NCI-H1694 (cell line): ENCODE data around the gene GALNS.
"Not testable (repeated sequence)": the region's sequence is repeated elsewhere in the genome, so short reads cannot be mapped to it uniquely, and the experiment has no call there.

Experiments
- DNase-seq: peaks from one replicate; lab custom pipeline; 2025; lab: John Stamatoyannopoulos, UW

Gene GALNS

DNA sequence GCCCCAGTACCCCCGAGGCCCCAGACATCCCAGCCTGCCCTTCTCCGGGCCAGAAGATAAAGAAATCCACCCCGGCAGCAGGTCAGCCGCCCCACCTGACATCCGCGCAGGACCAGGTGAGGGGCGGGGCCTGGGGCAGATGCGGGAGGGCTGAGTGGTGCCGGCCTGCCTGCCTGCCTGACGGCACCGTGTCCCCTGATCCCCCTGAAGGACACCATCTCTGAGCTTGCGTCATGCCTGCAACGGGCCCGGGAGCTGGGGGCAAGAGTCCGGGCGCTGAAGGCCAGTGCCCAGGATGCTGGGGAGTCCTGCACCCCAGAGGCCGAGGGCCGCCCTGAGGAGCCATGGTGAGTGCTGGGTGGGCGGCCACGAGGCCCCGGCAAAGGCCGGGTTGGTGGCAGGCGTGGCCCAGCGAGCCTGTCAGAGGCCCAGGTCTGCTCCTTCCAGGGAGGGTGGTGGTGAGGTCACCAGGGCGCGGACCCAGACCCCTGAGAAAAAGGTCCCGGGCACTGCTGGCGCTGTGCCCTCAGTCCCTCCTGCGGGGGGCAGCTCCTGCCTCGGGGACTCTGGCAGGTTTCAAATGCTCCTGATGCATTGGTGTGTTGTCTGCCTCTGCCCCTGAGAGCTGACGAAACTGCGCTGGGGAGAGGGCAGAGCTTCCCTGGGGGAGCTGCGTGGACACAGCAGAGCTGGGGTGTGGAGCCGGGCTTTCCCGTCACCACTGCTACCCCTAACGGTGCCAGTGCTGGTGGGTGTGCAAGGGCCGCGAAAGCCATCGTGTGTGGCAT, 52.0 kb downstream of the GALNS start:
- DNase-seq, result no peak

DNA sequence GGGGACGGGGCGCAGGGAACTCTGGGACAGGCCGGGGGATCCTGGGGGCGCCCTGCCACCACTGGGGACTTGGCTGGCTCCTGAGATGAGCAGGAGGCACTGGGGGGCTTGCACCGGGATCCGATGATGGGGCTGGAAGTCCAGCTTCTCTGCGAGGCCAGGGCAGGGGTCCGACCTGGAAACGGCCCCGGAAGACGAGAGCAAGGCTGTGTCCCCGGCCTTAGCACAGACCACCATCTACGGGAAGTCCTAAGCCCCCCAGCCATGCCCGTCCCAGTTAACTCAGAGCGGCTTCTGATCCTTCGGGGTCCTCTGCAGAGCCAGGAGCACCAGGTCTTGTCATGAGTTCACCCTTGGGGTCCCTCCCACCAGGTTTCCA, 52.6 kb downstream of the GALNS start:
- no peak for DNase-seq

DNA sequence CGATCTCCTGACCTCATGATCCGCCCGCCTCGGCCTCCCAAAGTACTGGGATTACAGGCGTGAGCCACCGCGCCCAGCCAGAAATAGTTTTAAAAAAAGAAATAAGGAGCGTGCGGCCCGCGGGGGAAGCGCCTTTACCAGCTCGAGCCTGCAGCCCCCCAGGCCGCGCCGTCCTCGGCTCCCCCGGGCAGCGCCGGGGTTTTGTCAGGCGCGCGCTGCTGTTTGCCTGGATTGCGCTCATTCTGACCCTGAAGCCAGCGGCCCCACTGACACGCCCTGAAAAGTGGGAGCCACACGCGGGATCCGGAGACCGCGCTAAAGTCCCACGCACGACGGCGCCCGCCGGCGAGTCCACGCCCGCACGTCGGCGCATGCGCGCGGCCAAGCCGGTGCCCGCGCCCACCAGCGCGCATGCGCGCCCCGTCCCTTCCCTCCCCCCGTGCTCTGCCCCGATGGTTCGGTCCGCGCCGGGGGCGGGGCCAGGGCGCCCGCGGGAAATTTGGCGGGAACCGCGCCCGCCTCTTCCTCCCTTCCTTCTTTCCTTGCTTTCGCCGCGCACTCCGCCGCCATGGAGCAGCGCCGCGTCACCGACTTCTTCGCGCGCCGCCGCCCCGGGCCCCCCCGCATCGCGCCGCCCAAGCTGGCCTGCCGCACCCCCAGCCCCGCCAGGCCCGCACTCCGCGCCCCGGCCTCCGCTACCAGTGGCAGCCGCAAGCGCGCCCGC, 53.3 kb downstream of the GALNS start, which contains the start of gene CDT1:
TSS of gene CDT1 (plus strand) at position 526 of the 724 bp plus-strand sequence. CDS start at position 569, 43 bp downstream.
- peak; percentile 50 for DNase-seq

DNA sequence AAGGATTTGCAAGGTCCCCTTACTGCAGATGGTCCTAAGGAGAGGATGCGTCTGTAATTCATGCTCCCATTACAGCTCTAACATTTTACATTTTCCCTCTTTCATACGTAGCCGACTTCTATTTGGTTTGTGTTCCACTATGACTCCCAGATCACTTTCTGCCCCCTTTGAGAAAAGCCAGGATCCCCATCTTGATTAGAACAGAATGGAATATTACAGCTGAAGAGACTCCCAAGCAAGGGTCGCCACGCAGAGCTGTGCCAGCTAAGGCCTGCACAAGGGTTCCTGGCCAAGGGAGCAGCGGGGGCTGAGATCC, 56.5 kb downstream of the GALNS start:
- DNase-seq, result no peak

DNA sequence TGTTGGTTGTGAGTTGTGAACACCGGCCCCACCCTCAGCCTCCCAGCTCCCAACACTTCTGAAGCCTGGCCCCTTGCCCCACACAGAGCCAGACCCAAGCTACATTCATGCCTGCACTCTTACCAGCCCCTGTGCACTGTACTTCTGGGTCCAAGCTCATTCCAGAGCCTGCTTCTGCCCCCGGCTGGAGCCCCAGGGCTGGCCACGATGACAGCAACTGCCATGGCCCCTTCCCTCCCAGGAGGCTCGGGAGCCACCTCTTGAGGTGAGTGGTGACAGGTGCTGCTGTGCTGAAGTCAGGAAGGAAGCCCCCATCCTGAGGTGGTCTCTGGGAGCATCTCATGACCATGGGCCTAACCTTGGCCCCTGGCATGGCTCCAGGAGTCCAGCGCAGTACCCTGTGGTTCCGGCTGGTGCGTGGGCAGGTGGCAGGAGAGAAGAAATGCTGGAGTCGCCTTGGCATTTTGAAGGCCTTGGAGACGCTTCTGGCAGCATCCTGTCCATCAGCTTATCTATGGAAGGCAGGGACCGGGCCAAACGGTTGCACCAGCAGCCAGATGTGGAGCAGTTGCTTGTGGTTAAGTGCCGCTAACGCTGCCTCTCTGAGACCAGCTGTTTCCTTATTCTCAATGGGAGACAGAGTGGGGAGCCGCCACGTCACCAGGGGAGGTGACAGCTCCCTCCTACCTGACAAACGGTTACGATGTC, 57.0 kb downstream of the GALNS start:
- no peak for DNase-seq

DNA sequence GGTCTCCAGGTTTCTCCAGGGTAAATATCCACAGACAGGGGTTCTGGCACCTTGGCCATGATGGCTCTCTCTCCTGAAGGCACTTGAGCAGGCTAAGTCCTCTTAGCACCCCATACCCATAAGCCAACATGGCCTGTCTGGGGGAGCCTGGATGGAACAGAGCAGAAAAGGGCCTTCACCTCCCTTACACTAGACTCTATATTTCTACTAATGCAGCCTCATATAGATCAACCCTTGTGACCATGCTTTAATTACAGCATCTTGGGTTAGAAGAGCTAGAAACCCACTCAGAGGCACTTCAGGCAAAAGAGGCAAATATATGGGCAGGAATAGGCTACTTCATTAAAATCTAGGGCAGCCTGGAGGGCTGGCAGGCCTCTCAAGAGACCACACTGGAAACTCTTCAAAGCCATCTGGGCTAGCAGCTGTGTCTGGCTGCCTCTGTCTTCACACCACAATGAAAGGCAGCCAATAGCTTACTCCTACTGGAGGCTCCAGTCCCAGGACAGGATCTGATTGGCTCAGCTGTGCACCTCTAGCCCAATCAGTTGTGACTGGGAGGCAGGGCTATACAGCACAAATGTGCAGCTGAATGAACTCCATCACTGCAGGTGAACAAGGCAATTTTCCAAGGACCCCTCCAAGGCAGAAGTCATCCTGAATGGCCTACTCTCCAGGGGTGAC, 57.8 kb downstream of the GALNS start:
- DNase-seq, result peak; percentile 63

DNA sequence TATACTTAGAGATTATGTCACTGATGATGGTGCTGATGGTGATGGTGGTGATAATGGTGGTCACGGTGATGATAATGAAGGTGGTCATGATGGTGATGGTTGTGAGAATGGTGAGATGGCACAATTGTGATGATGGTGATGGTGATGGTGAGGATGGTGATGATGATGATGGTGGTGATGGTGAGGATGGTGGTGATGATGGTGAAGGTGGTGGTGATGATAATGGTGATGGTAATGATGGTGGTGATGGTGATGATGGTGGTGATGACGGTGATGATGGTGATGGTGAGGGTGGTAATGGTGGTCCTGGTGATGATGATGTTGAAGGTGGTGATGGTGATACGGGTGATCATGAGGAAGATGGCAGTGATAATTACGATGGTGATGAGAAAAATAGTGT, 58.7 kb downstream of the GALNS start:
- no peak for DNase-seq

DNA sequence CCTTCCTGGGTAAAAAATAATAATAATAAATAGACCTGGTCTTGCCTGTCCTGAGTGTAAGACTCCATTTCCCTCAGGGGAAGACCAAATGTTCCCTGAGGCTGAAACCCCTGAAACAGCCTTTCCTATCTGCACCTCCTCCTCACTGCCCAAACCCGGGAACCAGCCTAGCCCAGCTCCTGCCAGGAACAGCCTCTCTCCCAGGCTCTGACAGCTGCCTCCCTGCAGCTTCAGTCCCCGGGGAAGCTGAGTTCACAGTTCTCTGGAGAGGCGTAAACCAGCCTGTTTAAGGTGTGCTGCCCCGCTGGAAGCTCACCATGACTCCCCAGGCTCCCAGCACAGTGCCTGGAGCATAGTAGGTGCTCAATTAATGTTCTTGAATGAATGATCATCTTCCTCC, 60.5 kb downstream of the GALNS start:
- DNase-seq, result no peak

DNA sequence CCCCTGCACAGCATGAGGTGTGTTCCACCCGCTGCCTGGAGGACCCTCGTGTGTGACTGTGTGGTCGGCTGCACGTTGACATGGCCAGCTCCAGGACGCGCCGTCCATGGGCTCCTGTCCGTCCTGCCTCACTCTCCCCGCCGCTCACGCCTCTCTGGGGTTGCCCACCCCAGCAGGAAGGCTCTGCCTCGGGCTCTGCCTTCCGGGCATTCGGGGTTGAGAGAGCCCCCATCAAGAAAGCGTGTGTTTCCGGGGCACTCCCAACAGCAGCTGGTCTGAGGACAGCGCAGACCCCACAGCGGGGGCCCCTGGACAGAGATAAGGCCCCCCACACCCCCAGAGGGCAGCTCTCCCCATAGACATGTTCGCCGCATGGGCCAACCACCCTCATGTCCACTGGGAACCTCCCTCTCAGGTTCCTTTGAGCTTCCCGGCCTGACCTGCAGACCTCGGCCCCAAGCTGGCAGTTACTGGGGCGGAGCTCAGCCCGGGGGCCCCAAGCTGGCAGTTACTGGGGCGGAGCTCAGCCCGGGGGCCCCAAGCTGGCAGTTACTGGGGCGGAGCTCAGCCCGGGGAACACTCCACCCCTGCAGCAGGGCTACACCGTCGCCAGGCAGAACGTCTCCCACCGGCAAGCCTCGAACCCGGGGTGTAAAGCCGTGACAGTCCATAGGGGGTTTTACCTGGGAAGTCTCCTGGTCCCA, 63.3 kb downstream of the GALNS start:
- no peak for DNase-seq

DNA sequence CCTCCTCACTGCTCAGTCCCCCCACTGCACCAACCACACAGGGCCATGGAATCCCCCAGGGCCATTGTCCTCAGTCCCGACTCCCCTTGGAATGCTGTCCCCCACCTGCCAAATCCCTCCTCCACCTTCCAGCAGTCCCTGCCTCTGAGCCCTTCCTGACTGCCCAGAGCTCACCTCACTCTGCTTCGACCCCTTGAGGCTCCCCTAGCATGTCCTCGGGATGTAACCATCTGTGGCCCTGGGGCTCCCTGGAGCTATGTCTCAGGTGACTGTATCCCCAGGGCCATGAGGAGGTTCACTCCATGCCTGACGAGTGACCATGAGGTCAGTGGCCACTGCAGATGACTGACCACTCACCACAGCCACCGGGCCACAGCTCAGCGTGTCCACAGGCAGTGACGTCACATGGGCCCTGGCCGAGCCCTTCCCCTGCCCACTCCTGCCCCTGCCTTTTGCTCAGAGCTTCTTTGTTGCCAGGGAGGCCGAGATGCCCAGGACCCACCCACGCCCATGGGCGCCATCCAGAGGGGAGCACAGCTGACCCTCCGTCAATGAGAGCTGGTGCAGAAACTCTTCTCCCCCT, 64.0 kb downstream of the GALNS start:
- DNase-seq, result no peak

DNA sequence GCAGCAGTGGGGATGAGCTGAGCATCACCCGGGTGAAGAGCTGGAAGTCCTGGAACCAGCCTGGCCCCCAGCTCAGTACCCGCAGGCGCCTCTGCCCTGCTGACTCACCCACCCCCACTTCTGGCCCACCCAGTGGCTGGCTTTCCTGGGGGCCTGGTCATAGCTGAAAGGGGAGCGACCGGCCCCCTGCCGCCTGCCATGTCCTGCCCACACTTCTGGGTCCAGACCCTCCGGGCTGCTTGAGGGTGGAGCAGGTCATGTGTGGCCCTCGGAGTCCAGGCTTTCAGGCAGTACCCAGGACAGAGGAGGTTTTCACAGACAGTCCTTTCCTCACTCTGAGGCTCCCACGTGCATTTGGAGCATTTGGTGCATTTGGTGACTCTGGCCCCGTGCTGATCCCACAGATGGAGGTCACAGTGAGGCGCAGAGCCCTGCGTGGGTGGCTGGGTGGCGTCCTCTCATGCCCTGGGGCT, 64.6 kb downstream of the GALNS start:
- DNase-seq, result no peak

DNA sequence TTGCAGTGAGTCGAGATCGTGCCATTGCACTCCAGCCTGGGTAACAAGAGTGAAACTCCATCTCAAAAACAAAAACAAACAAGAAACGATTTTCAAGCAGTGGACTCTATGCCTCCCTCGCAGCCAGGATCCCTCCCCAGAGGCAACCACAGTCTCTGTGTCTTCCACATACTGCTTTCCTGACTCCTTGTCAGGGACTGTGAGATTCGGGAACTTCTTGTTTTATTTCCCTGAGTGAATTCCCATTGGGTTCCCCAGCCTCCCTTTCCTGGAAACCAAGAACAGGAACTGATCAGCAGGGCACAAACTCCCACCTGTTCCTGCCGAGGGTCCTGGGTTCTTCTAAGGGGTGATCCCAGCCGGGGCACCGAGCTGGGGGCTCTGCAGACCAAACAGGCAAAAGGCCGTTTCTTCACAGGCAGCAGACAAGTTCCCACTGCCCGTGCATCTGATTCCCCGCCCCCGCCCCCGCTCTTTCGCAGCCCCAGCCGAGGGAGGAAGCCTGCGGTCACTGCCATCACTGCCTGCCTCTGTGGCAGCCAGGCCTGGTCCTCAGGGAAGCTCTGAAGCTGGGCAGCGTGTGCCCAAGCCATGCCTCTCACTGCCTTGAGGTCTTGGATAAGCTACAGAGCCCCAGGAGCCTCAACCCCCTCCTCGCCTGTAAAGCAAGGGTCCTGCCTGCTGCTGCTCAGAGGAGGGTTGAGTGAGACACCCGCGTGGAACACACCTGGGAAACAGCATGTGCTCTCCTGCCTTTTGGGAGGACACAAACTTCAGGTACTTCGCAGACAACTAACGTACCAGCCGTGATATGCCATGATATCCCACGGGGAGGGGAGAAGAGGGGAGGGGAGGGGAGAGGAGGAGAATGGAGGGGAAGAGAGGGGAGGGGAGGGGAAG, 66.2 kb downstream of the GALNS start:
- DNase-seq, result no peak

DNA sequence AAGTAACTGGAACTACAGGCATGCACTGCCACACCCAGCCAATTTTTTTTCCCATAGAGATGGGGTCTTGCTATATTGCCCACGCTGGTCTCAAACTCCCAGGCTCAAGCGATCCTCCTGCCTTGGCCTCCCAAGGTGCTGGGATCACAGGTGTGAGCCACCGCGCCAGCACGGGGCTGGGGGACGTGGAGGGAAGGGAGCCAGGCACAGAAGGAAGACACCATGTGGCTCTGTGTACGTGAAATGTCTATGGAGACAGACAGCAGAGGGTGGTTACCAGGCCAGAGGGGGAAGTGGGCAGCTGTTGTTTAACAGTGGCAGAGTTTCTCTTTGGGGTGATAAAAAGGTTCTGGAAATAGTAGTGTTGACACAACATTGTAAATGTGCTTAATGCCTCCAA, 67.2 kb downstream of the GALNS start:
- no peak for DNase-seq

DNA sequence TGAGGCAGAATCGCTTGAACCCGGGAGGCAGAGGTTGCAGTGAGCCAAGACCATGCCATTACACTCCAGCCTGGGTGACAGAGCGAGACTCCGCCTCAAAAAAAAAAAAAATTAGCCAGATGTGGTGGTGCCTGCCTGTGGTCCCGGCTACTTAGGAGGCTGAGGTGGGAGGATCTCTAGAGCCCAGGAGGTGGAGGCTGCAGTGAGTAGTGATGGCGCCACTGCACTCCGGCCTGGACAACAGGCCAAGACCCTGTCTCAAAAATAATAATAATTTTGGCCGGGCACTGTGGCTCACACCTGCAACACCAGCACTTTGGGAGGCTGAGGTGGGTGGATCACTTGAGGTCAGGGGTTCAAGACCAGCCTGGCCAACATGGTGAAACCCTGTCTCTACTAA, 68.0 kb downstream of the GALNS start:
- not testable (repeated sequence) for DNase-seq

DNA sequence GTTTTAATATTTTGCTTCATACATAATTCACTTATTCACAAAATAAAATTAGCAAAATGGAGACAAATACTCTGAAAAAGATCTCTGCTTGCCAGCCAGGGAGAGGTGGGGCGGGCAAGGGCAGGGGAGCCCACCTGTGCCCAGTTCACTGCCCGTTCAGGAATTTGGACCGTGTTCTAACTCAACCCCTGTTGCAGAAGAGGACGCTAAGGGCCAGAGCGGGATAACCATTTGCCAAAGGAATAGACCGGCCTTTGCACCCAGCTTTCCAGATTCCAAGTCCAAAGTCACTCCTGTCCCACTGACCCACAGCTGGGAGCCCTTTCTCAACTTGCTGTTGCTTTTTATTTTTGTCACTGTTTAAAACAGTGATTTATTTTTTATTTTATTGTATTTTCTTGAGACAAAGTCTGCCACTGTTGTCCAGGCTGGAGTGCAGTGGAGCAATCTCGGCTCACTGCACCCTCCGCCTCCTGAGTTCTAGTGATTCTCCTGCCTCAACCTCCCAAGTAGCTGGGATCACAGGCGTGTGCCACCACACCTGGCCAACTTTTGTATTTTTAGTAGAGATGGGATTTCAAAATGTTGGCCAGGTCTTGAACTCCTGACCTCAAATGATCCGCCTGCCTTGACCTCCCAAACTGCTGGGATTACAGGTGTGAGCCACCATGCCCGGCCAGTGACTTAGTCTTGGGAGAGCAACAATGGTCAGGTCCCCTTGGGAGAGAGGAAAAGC, 69.0 kb downstream of the GALNS start:
- no peak for DNase-seq

DNA sequence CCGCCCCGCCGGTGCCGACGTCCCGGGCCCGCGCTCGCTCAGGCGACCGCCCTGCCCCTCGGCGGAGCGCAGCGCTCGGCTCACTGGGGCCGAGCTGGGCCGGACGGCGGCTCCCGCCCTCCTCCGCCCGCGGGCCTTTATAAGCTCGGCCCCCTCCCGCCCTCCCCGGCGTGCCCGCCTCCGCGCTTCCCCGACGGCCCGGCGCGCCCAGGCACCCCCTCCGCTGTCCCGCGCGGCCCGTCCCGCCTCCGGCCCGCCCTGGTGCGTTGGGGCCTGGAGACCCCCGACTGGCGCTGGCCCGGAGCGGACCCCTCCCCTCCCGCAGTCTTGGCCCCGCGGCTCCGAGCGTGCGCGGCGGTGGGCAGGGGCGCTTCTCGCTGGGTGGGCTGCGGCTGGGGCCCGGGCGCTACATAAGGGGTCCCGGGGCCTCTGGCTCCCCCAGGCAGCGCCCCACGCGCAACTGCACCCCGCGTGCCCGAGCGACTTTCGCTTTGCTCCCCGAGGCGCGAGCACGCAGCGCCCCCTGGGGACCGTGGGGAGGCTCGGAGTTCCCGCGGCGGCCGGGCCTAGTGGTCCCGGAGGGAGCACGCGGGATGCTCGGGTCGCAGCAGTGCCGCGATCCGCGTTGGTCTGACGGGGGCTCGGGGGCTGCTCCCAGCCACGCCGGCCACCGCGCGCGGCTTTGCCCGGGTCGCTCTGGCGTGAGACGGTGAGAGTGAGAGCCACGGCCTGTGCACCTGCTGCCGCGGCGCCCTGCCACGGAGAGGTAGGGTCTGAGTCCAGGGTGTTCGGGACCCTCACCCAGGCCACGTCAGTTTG, 71.4 kb downstream of the GALNS start, which contains the start of gene PIEZO1:
TSS of gene PIEZO1 (minus strand) at position 115 of the 819 bp plus-strand sequence. CDS start 256 bp downstream, outside the sequence.
- no peak for DNase-seq

DNA sequence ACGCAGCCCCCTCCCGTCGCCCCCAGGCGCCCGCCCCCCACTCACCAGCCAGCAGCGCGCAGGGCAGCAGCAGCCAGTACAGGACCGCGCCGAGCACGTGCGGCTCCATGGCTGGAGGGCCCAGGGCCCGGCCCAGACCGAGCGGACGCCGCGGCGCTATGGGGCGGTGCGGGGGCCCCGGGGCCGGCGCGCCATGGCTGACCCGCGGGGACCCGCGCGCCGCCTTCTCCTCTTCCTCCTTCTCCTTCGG, 72.0 kb downstream of the GALNS start:
- DNase-seq, result no peak

DNA sequence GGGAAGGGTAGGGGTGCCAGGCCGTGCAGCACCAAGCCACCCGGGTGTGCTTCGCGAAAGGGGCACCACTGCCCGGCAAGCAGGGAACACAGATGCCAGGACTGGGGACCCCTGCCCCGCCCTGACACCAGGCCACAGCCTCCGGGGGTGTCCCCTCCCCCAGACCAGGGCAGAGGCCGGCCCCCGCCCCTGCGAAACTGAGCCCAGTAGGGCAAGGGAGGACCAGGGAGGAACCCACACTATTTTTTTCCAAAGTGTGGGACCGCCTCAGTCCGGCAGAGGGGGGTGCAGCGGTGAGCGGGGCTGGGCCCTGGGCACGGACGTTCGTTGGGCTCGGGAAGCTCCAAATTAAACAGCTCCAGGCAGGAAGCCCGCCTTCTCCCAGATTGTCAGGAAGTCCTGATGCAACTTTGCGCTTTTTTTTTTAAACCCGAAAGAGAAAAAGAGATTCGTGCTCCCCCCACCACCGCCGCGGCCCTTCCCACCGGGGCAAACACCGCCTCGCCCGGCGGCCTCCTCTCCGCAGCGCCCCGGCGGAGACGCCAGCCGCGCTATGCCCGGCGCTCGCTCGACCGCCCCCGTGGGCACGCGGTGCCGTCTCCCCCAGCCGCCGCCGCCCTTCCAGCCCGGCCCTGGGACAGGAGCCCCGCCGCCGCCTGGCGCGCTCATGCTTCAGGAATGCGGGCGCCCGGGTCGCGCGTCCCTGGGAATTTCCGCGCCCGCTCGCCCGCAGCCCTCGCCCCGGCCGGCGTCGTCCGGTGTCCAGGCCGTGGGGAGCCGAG, 72.5 kb downstream of the GALNS start:
- no peak for DNase-seq
